KMS-11 (cell line): ENCODE results near the gene NKG7.

Experiments used
- H2AFZ ChIP-seq: fragments of 200-600 bp; sonication (generic); 2 replicates; pipeline ENCODE4 v1.6.1; 2016; ENCODE audit warnings: antibody characterized with exemption, mixed run types, low read depth
- H3K27ac ChIP-seq: fragments of 200-600 bp; sonication (generic); 2 replicates; pipeline ENCODE4 v1.6.1; 2016; ENCODE audit warnings: mild to moderate bottlenecking, mixed run types
- H3K27me3 ChIP-seq: fragments of 200-600 bp; sonication (generic); 2 replicates; pipeline ENCODE4 v1.6.1; 2017; ENCODE audit warnings: mild to moderate bottlenecking, low read depth, mixed run types, moderate library complexity; ENCODE audit not compliant: insufficient read depth
- H3K36me3 ChIP-seq: fragments of 200-600 bp; sonication (generic); 2 replicates; pipeline ENCODE4 v1.6.1; 2017; ENCODE audit warnings: mild to moderate bottlenecking, mixed run types; ENCODE audit not compliant: insufficient read depth
- H3K4me1 ChIP-seq: fragments of 200-600 bp; sonication (generic); 2 replicates; pipeline ENCODE4 v1.6.1; 2016; ENCODE audit warnings: mild to moderate bottlenecking, low read depth, mixed run types; ENCODE audit not compliant: poor library complexity, severe bottlenecking
- H3K4me2 ChIP-seq: fragments of 200-600 bp; sonication (generic); 2 replicates; pipeline ENCODE4 v1.7.0; 2016; ENCODE audit warnings: mild to moderate bottlenecking, mixed run types
- H3K4me3 ChIP-seq: fragments of 200-600 bp; sonication (generic); IDR thresholded peaks from 2 replicates; pipeline ENCODE4 v1.6.1; 2017; ENCODE audit warnings: low read depth, low read length, mixed read lengths; ENCODE audit not compliant: insufficient read depth
- H3K79me2 ChIP-seq: fragments of 200-600 bp; sonication (generic); 2 replicates; pipeline ENCODE4 v1.6.1; 2016; ENCODE audit warnings: low read depth, mixed run types; ENCODE audit not compliant: insufficient read depth
- H3K9ac ChIP-seq: fragments of 200-600 bp; sonication (generic); 2 replicates; pipeline ENCODE4 v1.6.1; 2016; ENCODE audit warnings: mild to moderate bottlenecking, mixed run types
- H4K20me1 ChIP-seq: fragments of 200-600 bp; sonication (generic); 2 replicates; pipeline ENCODE4 v1.6.1; 2016; ENCODE audit warnings: mild to moderate bottlenecking, mixed run types; ENCODE audit not compliant: insufficient read depth
- CTCF ChIP-seq: fragments of 200-600 bp; sonication (generic); conservative IDR thresholded peaks from 2 replicates; pipeline ENCODE4 v1.6.1; 2017; ENCODE audit warnings: low read depth, mild to moderate bottlenecking, antibody characterized with exemption, low read length, moderate library complexity, mixed read lengths

NKG7 gene

GRCh38 chr19:51339687-51340656 lies 32.5 kb downstream of the NKG7 start:
- H2AFZ ChIP-seq = no peak overlapping the region
- H3K4me2 ChIP-seq = no peak overlapping the region

GRCh38 chr19:51339313-51339686 lies 33.2 kb downstream of the NKG7 start:
- H3K4me3 ChIP-seq = no peak overlapping the region
- H3K27me3 ChIP-seq = no peaks in the 10 kb centered on the region
- H3K9ac ChIP-seq = no peak overlapping the region
- H2AFZ ChIP-seq = no peak overlapping the region
- H3K4me2 ChIP-seq = no peak overlapping the region
- no peaks in the 10 kb centered on the region for H3K36me3 ChIP-seq
- H4K20me1 ChIP-seq = no peaks in the 10 kb centered on the region
- no peak for TF ChIP-seq CTCF
- H3K4me1 ChIP-seq = no peaks in the 10 kb centered on the region
- no peak overlapping the region for H3K27ac ChIP-seq
- H3K79me2 ChIP-seq = no peaks in the 10 kb centered on the region

More at GRCh38 chr19:51339687-51340656, 32.5 kb downstream of the NKG7 start:
- no peaks in the 10 kb centered on the region for H3K27me3 ChIP-seq
- no peaks in the 10 kb centered on the region for H3K4me1 ChIP-seq
- no peak overlapping the region for H3K27ac ChIP-seq
- H3K36me3 ChIP-seq = no peaks in the 10 kb centered on the region
- no peaks in the 10 kb centered on the region for H4K20me1 ChIP-seq
- H3K79me2 ChIP-seq = no peaks in the 10 kb centered on the region
- TF ChIP-seq CTCF = no peak
- H3K4me3 ChIP-seq = no peak overlapping the region
- no peak overlapping the region for H3K9ac ChIP-seq

- Histone ChIP-seq H3K9ac (no peak overlapping the region), H3K79me2 (no peaks in the 10 kb centered on the region), H3K4me1 (no peaks in the 10 kb centered on the region), H3K36me3 (no peaks in the 10 kb centered on the region), H3K27me3 (no peaks in the 10 kb centered on the region), H3K4me3 (no peak overlapping the region), H3K4me2 (no peak overlapping the region), H2AFZ (no peak overlapping the region), H3K27ac (no peak overlapping the region), H4K20me1 (no peaks in the 10 kb centered on the region)
- TF ChIP-seq CTCF = 0 out of 2 replicates have a peak, but pooled peaks have one; percentile 23
Observed at GRCh38 chr19:51338563-51339312, 33.7 kb downstream of the NKG7 start.

- H3K27ac ChIP-seq = no peak overlapping the region
- TF ChIP-seq CTCF = no peak
- no peaks in the 10 kb centered on the region for H3K36me3 ChIP-seq
- H3K4me3 ChIP-seq = no peak overlapping the region
- no peak overlapping the region for H3K4me2 ChIP-seq
- no peaks in the 10 kb centered on the region for H3K4me1 ChIP-seq
- no peak overlapping the region for H2AFZ ChIP-seq
- H3K9ac ChIP-seq = no peak overlapping the region
- no peaks in the 10 kb centered on the region for H3K79me2 ChIP-seq
- no peaks in the 10 kb centered on the region for H3K27me3 ChIP-seq
- H4K20me1 ChIP-seq = no peaks in the 10 kb centered on the region
Observed at GRCh38 chr19:51337861-51338562, 34.4 kb downstream of the NKG7 start.
